ENCODE data around the gene CEP128. TPM values are rescaled to one million over a fixed set of nuclear protein-coding genes. Genes with fewer than 3 reads are reported as not detected.

CEP128 gene
- total and polyA plus RNA-seq, 2 experiments from 2014 or later, result 7.6 to 17.6 TPM

DNA sequence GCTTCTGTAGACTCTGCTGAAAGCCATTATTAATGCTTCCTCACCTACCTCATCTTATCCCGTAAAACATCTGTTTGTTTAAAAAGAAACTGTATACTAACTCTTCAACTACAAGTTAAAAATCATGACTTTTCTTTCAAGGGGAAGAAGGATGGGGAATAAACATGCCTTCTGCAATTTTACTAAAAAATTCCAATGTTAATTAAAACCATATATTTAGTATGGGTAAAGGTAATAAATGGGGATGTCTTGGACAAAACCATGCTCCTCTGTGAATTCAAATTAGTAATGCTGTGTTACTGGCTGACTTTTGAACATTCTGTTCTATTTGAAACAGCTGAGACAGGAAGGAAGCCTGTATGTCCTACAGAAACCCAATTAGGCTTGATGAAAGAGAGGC lies 419.1 kb downstream of the CEP128 start:
- ATAC-seq, result no peak
- H3K27ac Mint-ChIP-seq, result no peak overlapping the region

More for the DNA sequence above, 419.1 kb downstream of the CEP128 start:
- TF ChIP-seq CREB1 (CRISPR knock-in tag; IDR thresholded peaks at IDR 0.05; ENCODE audit: low read depth) (no peak), STAT1 (IDR thresholded peaks at IDR 0.05; ENCODE audit: unreplicated experiment) (no peak), REST (IDR thresholded peaks at IDR 0.05; ENCODE audit: unreplicated experiment) (no peak), EZH2phosphoT487 (IDR thresholded peaks at IDR 0.05; ENCODE audit: unreplicated experiment) (no peak), NANOG (IDR thresholded peaks at IDR 0.05; ENCODE audit: borderline replicate concordance) (no peak), JUNB (IDR thresholded peaks at IDR 0.05; ENCODE audit: unreplicated experiment) (no peak), ZNF114 (CRISPR knock-in tag; IDR thresholded peaks at IDR 0.05) (no peak), ZNF462 (CRISPR knock-in tag; IDR thresholded peaks at IDR 0.05) (no peak), ZNF331 (CRISPR knock-in tag; IDR thresholded peaks at IDR 0.05; ENCODE audit: low read depth) (no peak), EZH2 (IDR thresholded peaks at IDR 0.05; ENCODE audit: low read depth, unreplicated experiment) (no peak), POLR2AphosphoS5 (IDR thresholded peaks at IDR 0.05; ENCODE audit: low read depth) (no peak)
- TF ChIP-seq, protein P1, sequence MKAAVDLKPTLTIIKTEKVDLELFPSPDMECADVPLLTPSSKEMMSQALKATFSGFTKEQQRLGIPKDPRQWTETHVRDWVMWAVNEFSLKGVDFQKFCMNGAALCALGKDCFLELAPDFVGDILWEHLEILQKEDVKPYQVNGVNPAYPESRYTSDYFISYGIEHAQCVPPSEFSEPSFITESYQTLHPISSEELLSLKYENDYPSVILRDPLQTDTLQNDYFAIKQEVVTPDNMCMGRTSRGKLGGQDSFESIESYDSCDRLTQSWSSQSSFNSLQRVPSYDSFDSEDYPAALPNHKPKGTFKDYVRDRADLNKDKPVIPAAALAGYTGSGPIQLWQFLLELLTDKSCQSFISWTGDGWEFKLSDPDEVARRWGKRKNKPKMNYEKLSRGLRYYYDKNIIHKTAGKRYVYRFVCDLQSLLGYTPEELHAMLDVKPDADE (IDR thresholded peaks at IDR 0.05), result no peak
- TF ChIP-seq, protein P2, sequence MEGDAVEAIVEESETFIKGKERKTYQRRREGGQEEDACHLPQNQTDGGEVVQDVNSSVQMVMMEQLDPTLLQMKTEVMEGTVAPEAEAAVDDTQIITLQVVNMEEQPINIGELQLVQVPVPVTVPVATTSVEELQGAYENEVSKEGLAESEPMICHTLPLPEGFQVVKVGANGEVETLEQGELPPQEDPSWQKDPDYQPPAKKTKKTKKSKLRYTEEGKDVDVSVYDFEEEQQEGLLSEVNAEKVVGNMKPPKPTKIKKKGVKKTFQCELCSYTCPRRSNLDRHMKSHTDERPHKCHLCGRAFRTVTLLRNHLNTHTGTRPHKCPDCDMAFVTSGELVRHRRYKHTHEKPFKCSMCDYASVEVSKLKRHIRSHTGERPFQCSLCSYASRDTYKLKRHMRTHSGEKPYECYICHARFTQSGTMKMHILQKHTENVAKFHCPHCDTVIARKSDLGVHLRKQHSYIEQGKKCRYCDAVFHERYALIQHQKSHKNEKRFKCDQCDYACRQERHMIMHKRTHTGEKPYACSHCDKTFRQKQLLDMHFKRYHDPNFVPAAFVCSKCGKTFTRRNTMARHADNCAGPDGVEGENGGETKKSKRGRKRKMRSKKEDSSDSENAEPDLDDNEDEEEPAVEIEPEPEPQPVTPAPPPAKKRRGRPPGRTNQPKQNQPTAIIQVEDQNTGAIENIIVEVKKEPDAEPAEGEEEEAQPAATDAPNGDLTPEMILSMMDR (conservative IDR thresholded peaks at IDR 0.05; ENCODE audit: low read depth in 2 of 2), result no peak
- Histone ChIP-seq H2AFZ (no peak overlapping the region), H3K27me3 (ENCODE audit: insufficient read depth) (no peaks in the 10 kb centered on the region), H3K4me3 (no peak overlapping the region), H4K20me1 (replicated peaks; ENCODE audit: insufficient read depth) (no peaks in the 10 kb centered on the region), H3F3A (replicated peaks; ENCODE audit: low read depth) (no peaks in the 10 kb centered on the region), H3K4me2 (no peak overlapping the region), H3K36me3 (ENCODE audit: insufficient read depth) (no peaks in the 10 kb centered on the region), H3K4me1 (ENCODE audit: insufficient read depth) (no peaks in the 10 kb centered on the region), H3K27ac (ENCODE audit: low read depth) (no peak overlapping the region), H3K79me2 (replicated peaks; ENCODE audit: insufficient read depth) (no peaks in the 10 kb centered on the region), H3K9me2 (ENCODE audit: insufficient read depth) (no peaks in the 10 kb centered on the region)
- Mint-ChIP-seq H3K4me1 (no peaks in the 10 kb centered on the region), H3K27me3 (ENCODE audit: insufficient read depth, low read depth, poor library complexity) (no peaks in the 10 kb centered on the region), H3K9me3 (no peaks in the 10 kb centered on the region), H3K4me3 (no peak overlapping the region), H3K36me3 (ENCODE audit: low read depth) (no peaks in the 10 kb centered on the region)
- no peak for DNase-seq (ENCODE audit: low spot score)
